HepG2 (cell line): ENCODE measurements around the gene INTS7. TPM values are rescaled to one million over a fixed set of nuclear protein-coding genes. Genes with fewer than 3 reads are reported as not detected.

Source experiments
- ERF ChIP-seq: IDR thresholded peaks from 2 replicates; pipeline ENCODE4 v1.6.1; 2018; ENCODE audit warnings: missing biosample characterization, missing genetic modification reagents
- HOMEZ ChIP-seq: IDR thresholded peaks from 2 replicates; pipeline ENCODE4 v1.6.1; 2016; ENCODE audit warnings: low read depth
- IKZF1 ChIP-seq: fragments of 450-650 bp; IDR thresholded peaks from 2 replicates; pipeline ENCODE4 v1.7.1; 2016
- MEIS2 ChIP-seq: sonication (generic); formaldehyde crosslinking; IDR thresholded peaks from 2 replicates; pipeline ENCODE4 v1.9.0; 2021; ENCODE audit warnings: mild to moderate bottlenecking, missing genetic modification reagents
- MIER3 ChIP-seq: IDR thresholded peaks from 2 replicates; pipeline ENCODE4 v1.6.1; 2016; ENCODE audit warnings: missing compliant biosample characterization, borderline replicate concordance
- NFIC ChIP-seq: IDR thresholded peaks from 2 replicates; pipeline ENCODE4 v1.6.1; 2012; ENCODE audit warnings: mild to moderate bottlenecking, low read length, inconsistent platforms
- PHF21A ChIP-seq: sonication (generic); formaldehyde crosslinking; IDR thresholded peaks from 2 replicates; pipeline ENCODE4 v1.5.0; 2020; ENCODE audit warnings: mild to moderate bottlenecking, missing genetic modification reagents
- SALL2 ChIP-seq: sonication (generic); formaldehyde crosslinking; IDR thresholded peaks from 2 replicates; pipeline ENCODE4 v1.8.1; 2023; ENCODE audit warnings: mild to moderate bottlenecking, missing genetic modification reagents, inconsistent platforms
- SP2 ChIP-seq: sonication (generic); formaldehyde crosslinking; IDR thresholded peaks from 2 replicates; pipeline ENCODE4 v1.5.1; 2020; ENCODE audit warnings: mild to moderate bottlenecking, missing genetic modification reagents
- THAP9 ChIP-seq: sonication (generic); formaldehyde crosslinking; IDR thresholded peaks from 2 replicates; pipeline ENCODE4; 2020; ENCODE audit warnings: missing genetic modification reagents, mild to moderate bottlenecking, borderline replicate concordance
- ZBTB39 ChIP-seq: sonication (generic); formaldehyde crosslinking; IDR thresholded peaks from 2 replicates; pipeline ENCODE4 v1.5.0; 2020; ENCODE audit warnings: missing genetic modification reagents
- ZBTB7B ChIP-seq: sonication (generic); formaldehyde crosslinking; IDR thresholded peaks from 2 replicates; pipeline ENCODE4 v1.4.0; 2020; ENCODE audit warnings: missing genetic modification reagents
- ZFP36L2 ChIP-seq: sonication (generic); formaldehyde crosslinking; IDR thresholded peaks from 2 replicates; pipeline ENCODE4 v1.4.0; 2020; ENCODE audit warnings: missing genetic modification reagents
- ZNF432 ChIP-seq: sonication (generic); formaldehyde crosslinking; IDR thresholded peaks from 2 replicates; pipeline ENCODE4 v1.5.0; 2020; ENCODE audit warnings: missing genetic modification reagents, mild to moderate bottlenecking, borderline replicate concordance
- ZNF446 ChIP-seq: sonication (generic); formaldehyde crosslinking; IDR thresholded peaks from 2 replicates; pipeline ENCODE4 v1.5.0; 2020; ENCODE audit warnings: mild to moderate bottlenecking, missing genetic modification reagents
- ZNF451 ChIP-seq: sonication (generic); formaldehyde crosslinking; IDR thresholded peaks from 2 replicates; pipeline ENCODE4 v1.5.0; 2020; ENCODE audit warnings: mild to moderate bottlenecking, missing genetic modification reagents
- ZNF460 ChIP-seq: sonication (generic); formaldehyde crosslinking; IDR thresholded peaks from 2 replicates; pipeline ENCODE4 v1.5.1; 2020; ENCODE audit warnings: missing genetic modification reagents, mild to moderate bottlenecking, borderline replicate concordance
- ZNF703 ChIP-seq: sonication (generic); formaldehyde crosslinking; IDR thresholded peaks from 2 replicates; pipeline ENCODE4 v1.5.1; 2020; ENCODE audit warnings: missing genetic modification reagents, mild to moderate bottlenecking, moderate library complexity, borderline replicate concordance
- polyA plus RNA-seq, 8 experiments: library from polyadenylated mRNA; depleted of rRNA in 3 of 8; stranded (reverse) in 7 of 8; unstranded in 1 of 8; fragments of >200 nt; fragmentation: Illumina TruSeq in 4 of 8; extraction: Trizol in 4 of 8; gene quantifications; 2 replicates each; pipeline versions ENCODE4 v1.2.1 to v1.2.3, GENCODE V29; 2011 to 2016; ENCODE audit warnings: low read depth in 4 of 8, missing spikeins in 1 of 8, mixed read lengths in 1 of 8; ENCODE audit not compliant: insufficient read depth in 1 of 8
- total RNA-seq, 5 experiments: library from RNA; depleted of rRNA; stranded (reverse); fragments of >200 nt; fragmentation: Illumina TruSeq; extraction: Trizol; gene quantifications; 2 replicates each; pipeline ENCODE4 v1.2.3, GENCODE V29; 2016; ENCODE audit warnings: low read depth in 1 of 5

The INTS7 gene
- total and polyA plus RNA-seq, 2 of the 13 experiments (the other 11 are each of a cell fraction or from before 2014, with no cell fraction given): 18.3 to 22.4 TPM

- no peak for TF ChIP-seq ZBTB39
- no peak for TF ChIP-seq ZBTB7B (CRISPR knock-in tag)
- no peak for TF ChIP-seq HOMEZ (CRISPR knock-in tag)
- TF ChIP-seq ZNF460 (CRISPR knock-in tag): no peak
- TF ChIP-seq ERF (CRISPR knock-in tag): no peak
- no peak for TF ChIP-seq NFIC
- no peak for TF ChIP-seq ZNF451
- no peak for TF ChIP-seq MEIS2 (CRISPR knock-in tag)
- TF ChIP-seq SP2 (CRISPR knock-in tag): 0 out of 2 replicates have a peak, but pooled peaks have one; percentile 31
- no peak for TF ChIP-seq IKZF1
- TF ChIP-seq THAP9 (CRISPR knock-in tag): no peak
- 0 out of 2 replicates have a peak, but pooled peaks have one; percentile 48 for TF ChIP-seq MIER3 (CRISPR knock-in tag)
- TF ChIP-seq ZNF703: no peak
- TF ChIP-seq ZNF432 (CRISPR knock-in tag): no peak
- no peak for TF ChIP-seq PHF21A (CRISPR knock-in tag)
- no peak for TF ChIP-seq ZNF446 (CRISPR knock-in tag)
- no peak for TF ChIP-seq ZFP36L2
- TF ChIP-seq SALL2 (CRISPR knock-in tag): no peak
Measured at GRCh38 chr1:211929683-211930082, 105.7 kb downstream of the INTS7 start (continued).
